Esophagus squamous epithelium (tissue), 4 donors: Measurements from ENCODE around the gene SULT1C3.

ENCODE experiments used
- CTCF ChIP-seq, 6 experiments: fragments of 450-650 bp in 4 of 6; fragments of 200-600 bp in 2 of 6; sonication (generic) in 2 of 6; IDR thresholded peaks; one replicate each; pipeline ENCODE4 v1.5.1; 2016 to 2019; ENCODE audit warnings: antibody characterized with exemption in 6 of 6, mild to moderate bottlenecking in 4 of 6, moderate library complexity in 4 of 6
- POLR2A ChIP-seq, 4 donors: fragments of 450-650 bp; IDR thresholded peaks; one replicate each; pipeline ENCODE4 v1.6.1; 2017; ENCODE audit warnings: antibody characterized with exemption in 4 of 4, mild to moderate bottlenecking in 4 of 4, moderate library complexity in 3 of 4

GRCh38 chr2:108271691-108272253, 32.0 kb downstream of the SULT1C3 start:
- TF ChIP-seq CTCF (IDR thresholded peaks at IDR 0.05): no peak
- no peak for TF ChIP-seq POLR2A (IDR thresholded peaks at IDR 0.05)
